CD4-positive, alpha-beta T cell treated with Interleukin-10 for 1 hour (primary cell): ENCODE data around the gene TMEM184A.

ENCODE experiments used
- DNase-seq: peaks from one replicate; pipeline ENCODE4 v3.0.0-alpha.2; 2020

The TMEM184A gene

DNA sequence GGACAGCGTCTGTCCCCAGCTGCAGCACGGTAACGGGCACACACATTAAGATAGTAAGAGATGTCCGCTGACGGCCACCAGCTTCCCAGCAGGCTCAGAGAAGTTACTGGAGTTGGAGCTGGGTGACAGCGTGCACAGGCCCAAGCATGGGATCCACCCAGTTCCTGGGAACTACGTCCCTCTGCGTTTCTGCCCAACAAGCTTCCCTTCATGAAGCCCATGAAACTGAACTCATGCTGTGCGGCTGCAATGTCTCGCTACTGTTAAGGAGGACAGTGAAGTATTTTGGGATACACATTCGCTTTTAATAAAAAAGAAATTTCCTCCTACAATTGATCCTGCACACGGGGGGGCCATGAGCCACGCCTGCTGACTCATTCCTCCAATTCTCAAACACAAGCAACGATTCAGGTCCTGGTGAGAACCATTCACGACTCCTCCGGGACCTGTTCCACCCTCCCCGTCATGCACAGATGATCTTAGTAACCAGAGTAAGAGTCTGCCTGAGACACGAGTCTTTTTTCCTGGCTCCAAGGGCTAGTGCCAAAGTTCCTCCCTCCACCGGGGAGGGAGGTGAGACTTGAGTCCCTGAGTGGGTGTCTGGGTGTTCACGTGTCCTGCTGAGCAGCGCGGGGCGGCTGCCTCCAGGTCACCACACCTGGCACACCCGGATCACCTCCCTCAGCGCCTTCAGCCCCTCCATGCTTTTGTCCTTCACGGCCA is 11.2 kb upstream of the TMEM184A start:
- DNase-seq, result no peak

DNA sequence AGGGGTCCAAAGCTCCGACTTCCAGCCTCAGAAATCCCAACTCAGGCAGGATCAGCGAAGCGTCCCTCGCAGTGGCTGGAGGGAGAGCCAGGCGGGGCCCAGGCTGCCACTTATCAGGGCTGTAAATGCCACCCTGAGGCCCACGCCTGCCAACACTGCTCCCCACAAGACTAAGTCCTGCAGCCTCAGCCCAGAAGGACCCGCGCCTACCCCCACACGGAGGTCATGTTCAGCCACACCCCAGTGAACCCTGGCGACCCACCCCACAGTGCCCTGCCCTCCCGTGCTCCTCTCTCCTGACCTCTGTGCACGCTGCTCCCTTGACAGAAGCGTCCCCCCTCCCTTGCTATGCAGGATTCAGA is 10.7 kb upstream of the TMEM184A start:
- DNase-seq, result no peak

DNA sequence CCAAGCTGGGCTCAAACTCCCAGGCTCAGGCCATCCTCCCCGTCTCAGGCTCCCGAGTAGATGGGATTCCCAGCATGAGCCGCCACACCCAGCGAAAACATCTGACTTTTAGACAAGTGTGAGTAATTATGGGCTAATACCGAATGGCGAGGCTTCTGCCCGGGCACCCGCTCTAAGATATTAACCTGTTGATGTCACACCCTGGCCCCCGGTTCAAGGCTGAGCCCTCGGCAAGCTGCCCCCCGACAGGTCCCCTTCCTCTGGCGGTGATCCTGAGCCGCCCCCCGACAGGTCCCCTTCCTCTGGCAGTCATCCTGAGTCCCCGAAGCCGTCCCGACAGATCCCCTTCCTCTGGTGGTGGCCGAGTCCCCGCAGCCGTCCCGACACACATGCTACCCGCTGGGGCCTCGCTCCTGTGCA is 8.6 kb upstream of the TMEM184A start:
- no peak for DNase-seq

DNA sequence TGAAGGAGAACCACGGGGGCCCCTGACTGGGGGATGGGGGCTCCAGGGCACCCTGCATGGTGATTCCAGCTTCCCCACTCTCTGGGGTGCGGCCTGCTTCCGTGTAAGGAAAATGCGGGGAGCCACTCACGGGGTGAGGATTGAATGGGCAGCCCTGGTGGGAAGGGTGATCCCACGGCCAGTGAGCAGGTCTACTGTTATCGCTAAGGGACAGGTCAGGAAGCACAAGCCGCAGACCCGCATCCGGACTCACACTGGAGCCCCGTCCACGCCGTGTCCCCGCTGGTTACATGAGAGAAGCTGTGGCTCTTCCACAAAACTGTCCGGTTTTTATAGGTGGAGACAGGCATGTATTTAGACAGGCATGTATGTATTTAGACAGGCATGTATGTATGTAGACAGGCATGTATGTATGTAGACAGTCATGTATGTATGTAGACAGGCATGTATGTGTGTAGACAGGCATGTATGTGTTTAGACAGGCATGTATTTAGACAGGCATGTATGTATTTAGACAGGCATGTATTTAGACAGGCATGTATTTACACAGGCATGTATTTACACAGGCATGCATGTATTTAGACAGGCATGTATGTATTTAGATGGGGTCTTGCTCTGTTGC is 8.1 kb upstream of the TMEM184A start:
- DNase-seq, result no peak

DNA sequence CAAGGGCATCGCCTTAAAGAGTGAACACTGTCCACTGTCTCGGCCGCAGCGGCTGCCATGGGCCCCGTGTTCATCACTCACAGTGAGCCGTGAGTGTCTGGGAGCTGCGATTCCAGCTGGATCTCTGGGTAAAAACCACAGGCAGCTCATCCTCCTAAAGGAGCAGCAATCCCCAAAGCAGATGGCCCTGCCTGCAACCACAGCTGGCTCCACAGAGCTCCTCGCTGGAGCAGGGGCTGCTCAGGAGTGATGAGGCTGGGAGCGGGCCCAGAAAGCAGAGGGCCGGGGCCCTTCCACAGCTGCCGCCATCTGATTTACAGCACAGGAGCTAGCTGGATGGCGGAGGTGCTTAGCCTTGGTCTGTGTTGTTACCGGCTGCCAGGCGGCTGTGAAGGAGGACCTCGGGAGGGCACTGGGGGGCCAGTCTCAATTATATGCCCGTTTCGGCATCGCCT is 6.6 kb upstream of the TMEM184A start:
- no peak for DNase-seq

DNA sequence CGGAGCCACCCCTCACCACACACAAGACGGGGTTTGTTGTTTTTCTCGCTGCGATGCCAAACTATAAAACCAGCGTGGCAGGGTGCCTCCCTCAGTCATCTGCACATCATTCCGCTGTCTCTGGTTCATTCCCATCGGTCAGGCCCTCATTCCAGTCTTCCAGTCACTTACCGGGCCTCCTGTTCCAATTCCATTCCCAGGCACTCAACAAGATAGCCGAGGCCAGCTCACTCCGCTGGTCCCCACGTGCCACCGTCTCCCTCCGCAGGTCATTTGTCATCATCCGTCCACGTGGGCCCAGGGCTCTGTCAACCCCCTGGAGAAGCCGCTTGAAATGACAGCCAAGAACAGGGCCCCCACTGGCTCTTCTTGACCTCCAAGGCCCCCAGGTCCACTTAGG is 6.1 kb upstream of the TMEM184A start:
- no peak for DNase-seq

DNA sequence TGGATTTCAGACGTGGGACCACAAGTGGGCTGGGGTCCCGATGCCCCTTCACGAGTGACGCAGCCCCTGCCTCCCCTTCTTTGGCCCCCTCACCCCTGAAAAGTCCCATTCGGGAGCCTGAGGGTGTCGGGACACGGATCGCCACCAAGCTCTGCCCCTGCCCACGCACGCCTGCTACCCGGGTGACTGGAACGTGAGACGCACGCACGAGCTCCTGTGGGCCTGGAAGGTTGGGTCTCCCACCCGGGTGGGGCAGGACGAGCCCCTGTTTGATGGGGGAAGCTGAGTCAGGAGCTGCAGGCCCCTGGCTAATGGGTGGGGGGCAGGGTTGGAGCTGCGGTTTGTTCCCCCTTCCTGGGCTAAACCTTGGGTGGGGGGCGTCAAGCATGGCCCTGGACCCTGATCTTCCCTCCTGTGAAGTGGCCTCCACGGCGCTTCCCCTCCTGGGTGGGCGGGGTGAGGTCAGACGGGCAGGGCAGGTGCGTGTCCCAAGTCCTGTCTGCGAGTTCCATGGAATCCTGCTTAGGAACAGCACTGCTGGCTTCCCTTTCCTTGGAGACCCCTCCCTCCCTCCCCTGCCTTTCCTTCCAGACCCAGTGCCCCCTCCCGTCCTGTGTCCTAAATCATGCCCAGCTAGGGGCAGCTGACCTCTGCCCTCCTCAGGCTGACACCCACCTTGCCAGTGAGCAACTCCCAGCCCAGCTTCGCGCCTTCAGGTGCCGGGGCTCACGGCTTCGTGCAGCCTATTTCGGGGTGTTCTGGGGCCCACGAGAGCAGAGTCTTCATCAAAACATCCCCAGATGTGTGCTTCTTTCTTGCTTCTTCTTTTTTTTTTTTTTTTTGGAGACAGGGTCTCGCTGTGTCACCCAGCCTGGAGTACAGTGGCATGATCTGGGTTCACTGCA is 5.3 kb upstream of the TMEM184A start:
- no peak for DNase-seq

DNA sequence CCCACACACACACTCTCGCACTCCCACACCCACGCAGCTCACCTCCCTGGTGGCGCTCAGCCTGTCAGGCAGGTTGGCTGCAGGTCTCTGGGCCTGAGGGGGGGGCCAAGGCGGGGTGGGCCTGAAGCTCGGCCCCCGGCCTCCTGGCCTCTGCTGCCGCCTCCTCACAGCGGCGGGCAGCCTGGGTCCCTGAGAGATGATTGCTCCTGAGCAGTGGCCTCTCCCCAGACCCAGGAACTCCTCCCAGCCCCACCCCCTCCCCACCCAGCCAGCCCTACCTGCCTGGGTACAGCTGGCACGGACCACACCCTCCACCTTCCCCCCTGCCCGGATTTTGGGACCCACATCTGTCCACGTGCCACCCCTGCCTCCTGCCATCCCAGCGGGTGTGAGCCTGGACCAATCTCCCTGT is 4.6 kb upstream of the TMEM184A start:
- DNase-seq, result no peak

DNA sequence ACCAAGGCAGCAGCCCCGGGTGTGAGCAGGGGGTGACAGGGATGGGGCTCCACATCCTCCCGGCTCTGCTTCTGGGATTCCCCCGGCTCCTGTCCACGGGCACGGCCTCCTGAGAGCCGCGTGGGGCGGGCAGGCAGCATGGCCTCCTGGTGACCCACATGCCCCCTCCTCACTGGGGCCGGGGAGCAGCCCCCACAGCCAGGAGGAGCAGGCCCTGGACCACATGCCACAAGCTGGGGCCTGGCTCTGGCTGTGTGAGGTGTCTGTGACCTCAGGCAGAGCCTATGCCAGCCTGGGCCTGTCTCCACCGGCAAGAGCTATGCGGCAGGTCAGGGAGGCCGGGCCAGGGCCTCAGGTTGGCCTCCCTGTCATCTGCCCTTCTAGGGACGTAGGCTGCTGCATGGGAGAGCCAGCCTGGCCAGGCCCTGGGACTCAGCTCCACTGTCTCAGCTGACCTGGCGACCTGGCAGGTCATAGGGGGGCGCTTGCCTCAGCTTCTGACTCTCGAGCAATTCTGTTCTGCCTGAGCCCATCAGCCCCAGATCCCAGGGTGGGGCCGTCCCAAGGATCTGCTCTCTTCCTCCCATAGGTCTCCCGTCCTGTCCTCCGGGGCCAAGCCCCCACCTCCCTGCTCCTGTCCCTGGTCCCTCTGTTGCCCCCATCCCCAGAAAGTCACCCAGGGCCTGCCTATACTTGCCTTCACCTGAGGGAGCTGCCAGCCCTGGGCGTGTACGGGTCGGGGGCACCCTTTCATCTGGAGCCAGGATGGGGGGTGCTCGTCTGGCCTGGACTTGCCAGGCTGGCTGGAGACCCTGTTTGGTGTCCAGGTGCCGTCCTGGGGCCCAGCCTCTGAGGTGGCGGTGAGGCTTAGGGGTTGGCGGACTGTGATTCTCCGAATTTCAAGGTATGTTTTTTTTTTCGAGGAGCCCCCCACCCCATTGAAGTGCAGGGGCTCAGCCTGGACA is 3.9 kb upstream of the TMEM184A start:
- no peak for DNase-seq

DNA sequence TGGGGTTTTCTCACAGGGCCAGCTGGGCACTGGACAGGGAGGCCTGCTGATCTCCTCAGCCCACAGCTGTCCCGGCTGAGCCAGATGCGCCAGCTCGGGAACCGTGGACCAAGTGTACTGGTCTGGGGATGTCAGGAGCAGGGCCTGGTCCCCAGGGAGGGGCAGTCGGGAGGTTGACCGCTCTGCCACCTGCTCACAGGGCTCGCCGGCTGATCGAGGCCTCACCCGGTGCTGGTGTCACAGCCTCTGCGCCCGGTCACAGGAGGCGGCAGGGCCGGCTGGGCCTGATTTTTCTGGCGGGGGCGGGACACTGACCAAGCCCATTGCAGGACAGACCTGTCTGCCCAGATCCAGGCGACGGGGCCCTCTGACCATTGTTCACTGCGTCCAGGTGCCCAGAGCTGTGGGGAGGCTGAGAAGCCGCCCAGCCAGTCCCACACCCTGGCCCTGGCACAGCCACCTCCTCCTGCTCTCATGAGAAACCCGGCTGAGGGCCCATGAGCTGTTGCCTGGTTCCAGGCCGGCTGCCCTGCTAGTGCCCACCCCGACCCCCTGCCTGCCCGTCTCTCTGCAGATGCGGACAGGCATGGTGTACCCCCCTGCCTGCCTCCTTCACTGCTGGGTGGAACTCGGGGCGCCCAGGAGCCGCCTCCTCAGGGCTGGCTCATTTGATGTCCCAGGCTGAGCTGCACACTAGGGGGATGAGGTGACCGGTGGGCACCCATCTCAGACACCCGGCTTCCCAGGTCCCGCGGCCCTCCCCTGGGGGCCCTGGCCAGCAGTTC is 3.0 kb upstream of the TMEM184A start:
- no peak for DNase-seq

DNA sequence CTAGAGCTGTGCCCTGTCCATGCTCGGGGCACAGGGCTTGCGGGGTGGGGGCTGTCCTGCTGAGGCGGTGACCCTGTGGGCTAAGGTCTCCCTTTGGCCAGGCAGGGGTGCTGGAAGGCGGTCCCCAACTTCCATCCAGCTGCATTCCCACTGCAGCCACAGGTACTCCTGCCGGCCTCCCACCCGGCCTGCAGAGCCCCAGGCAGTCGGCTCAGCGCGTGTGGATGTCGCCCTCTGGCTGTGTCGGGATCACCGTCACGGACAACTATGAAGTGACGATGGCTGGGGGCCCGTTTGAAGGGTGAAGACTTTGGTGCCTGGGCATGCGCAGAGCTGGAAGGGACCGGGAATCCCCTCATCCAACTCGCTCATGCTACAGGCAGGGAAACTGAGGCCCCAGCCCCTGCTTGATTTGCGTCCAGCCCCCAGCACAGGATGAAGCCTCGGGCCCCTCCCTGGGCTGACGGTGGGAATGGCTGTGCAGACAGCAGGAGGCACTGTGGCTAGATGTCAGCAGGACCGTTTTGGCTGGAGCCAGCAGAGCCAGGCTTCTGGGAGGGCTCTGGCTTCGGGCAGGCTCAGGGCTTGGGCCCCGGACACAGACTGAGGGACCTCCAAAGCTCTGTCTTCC is 2.3 kb upstream of the TMEM184A start:
- no peak for DNase-seq

DNA sequence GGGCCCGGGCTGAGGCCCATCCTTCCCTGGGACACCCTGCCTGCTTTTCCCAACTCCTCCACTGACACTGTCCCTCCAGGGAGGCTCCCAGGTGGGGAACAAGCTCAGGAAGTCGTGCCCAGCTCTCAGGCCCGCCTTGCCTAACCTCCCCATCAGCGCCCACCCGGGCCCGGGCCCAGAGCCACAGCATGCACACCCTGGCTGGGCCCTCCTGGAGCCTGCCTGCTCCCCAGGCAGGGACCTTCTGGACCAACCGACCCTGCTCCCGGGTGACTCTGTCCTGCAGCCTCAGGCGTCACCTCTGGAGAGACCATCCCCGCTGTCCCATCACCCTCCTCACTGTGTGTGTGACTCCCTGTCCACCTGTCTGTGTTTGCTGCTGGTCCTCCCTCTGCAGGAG is 1.8 kb upstream of the TMEM184A start:
- no peak for DNase-seq

DNA sequence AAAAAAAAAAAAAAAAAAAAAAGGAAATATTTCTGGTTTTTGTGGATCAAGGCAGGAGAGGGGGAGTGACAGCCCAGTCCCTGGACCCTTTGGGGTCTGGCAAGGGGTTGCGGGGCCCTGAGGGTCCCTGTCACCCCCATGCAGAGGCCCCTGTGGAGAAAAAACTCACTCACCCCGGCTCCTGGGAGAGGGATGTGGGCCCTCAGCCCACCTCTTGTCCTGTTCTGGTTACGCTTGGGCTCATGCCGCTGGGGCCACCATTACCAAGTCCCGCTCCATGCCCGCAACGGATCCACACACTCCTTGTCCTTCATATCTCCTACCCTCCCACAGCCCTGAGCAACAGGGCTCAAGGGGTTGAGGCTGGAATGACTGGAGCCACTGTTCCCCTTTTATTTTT is 1.0 kb upstream of the TMEM184A start:
- no peak for DNase-seq

DNA sequence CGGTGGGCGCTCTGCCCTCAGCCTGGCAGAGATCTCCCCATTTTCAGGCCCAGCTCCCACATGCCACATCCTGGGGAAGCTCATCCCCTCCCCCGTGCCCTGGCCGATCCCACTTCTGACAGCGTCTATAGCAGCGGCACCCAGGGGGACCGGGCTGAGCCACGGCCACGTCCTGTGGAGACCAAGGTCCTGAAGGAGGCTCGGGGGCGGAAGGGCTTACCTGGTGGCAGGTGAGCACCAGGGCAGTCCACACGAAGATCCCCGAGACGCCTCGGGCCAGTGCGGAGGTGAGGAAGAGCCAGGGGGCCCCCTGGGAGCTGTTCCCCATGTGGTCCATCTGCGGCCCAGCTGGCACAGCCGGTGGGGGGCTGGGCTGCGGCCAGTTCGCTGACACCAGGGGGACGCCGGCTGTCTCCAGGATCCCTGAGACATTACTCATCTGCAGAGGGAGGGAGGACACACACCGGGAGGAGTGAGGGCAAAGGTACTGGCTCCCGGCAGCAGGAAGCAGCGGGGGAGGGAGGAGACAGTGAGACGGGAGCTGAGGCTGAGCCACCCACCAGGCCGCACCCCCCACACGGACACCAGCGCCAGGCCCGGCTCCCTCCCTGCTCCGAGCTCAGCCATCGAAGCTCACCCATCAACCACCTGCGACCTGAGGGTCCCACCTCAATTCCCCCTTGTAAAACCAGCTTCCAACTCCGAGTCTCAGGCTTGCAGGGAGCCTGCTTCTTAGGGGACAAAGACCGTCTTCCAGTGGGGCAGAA is 776 bp downstream of the TMEM184A start:
- no peak for DNase-seq

DNA sequence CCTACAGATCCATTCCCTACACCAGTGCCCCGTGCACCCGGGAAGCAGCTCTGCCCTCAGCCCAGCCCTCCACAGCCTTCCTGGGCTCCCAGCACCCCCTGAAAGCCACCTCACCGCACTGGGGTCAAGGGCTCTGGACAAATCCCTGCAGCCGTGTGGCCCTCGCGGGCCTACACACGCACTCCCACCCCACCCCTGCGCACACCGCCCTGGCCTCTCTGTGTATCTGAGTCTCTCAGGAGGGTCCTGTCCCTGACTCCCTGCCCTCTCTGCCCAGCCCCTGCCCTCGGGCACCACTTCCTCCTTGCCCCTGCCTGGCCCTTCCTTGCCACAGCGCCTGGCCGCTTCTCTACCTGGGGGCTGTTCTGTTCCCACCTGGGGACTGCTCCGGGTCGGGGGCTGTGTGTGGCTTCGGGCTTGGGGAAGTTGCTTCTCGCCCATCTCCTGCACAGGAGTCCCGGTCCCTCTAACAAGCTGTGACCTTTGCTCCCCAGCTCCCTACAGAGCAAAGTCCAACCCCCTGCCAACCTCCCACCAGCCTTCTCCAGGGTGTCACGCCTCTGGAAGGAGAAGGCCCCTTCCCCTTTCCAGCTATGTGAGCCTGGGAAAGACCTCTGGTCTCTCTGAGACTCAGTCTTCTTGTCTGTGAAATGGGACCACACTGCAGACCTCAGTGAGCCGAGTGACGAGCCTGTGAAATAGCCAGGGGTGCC is 1.5 kb downstream of the TMEM184A start:
- no peak for DNase-seq

DNA sequence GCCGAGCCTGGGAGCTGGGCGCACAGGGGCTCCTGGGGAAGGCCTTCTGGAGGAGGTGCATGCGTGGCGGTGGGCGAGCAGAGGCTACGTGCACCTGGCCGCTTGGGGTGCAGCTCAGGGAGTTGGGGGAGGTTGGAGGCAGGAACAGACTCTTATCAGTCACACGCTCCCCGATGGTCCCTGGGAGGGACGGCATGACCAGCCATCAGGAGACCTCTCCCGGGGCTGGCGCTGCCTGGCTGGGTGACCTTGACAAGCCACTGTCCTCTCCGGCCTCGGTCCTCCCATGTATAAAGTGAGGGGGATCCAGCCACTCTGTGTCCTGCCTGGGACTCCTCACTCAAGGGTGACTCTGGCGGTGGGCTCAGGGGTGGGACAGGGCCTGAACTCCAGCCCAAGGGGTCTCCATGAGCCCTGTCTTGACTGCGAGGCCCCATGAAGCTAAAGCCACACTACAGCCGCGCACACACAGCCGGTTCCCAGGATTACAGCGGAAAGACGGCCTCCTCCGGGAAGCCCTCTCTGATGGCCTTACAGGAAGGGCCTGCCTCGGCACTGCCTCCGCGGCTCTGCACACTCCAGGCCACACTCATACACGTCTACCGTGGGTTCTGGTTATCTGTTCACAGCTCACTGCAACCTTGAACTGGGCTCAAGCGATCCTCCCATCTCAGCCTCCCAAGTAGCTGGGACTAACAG is 2.3 kb downstream of the TMEM184A start:
- no peak for DNase-seq

DNA sequence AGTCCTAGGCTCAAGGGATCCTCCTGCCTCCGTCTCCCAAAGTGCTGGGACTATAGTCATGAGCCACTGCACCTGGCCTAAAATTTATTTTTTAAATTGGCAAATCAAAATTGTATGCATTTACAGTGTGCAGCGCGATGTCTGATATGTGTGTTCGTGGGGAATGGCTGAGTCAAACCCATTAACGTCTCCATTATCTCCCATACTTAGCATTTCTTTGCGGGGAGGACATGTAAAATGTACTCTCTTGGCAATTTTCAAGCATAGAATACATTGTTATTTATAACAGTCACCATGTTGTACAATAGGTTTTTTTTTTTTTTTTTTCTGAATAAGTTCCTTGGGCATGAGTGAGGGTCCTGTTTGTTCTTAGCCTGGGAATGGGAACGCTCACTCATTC is 3.8 kb downstream of the TMEM184A start:
- DNase-seq, result no peak

DNA sequence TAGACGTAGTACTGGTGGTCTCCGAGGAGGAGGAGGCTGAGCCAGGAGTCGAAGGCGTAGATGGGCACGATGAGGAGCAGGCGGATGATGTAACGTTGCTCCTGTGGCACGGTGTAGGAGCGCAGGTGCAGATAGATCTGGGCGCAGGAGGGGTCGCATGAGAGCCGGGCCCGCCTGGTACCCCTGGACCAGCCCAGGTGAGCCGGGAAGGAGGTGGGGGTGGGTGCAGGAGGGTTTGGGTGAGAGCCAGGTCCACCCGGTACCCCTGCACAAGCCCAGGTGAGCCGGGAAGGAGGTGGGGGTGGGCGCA is 5.2 kb downstream of the TMEM184A start:
- DNase-seq, result no peak
